IMR-90 (cell line): ENCODE data around the gene LZIC.

Experiments used
- POLR2A ChIP-seq: IDR thresholded peaks from 2 replicates; pipeline ENCODE4 v1.6.1; 2012; ENCODE audit warnings: mild to moderate bottlenecking, low read depth, low read length
- RAD21 ChIP-seq: IDR thresholded peaks from 2 replicates; pipeline ENCODE4 v1.6.1; 2012; ENCODE audit warnings: low read length, improper control_type of control experiment

DNA sequence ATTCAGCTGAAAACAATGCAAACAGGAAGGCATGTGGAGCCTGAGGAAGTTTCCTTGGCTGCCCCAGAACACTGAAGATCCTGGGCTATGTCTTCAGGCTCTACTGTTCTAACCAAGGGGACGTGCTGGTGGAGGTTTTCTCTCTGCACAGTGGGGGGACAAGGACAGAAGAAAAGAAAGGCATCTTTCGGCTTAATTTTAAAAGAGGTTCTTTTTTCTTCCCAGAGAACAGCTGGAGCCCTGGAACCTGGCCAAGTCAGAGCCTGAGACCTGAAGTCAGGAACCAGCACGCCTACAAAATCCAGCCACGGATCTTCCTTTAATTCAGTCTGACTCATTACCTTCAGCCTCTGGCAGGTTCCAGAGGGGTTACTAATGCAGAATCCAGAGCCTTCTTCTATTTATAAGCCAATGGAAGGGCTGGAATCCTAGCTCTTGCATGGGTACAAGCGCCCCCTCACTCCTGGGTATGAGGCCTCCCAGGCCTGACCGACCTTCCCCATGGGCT, 52.9 kb downstream of the LZIC start:
- TF ChIP-seq RAD21 (no peak), POLR2A (no peak)
